ENCODE results near the gene SCAF1. TPM values are rescaled to one million over a fixed set of nuclear protein-coding genes. Genes with fewer than 3 reads are reported as not detected.

The SCAF1 gene
- polyA plus RNA-seq, 3 donors, result 0.39 to 7.5 (median 0.68) TPM

DNA sequence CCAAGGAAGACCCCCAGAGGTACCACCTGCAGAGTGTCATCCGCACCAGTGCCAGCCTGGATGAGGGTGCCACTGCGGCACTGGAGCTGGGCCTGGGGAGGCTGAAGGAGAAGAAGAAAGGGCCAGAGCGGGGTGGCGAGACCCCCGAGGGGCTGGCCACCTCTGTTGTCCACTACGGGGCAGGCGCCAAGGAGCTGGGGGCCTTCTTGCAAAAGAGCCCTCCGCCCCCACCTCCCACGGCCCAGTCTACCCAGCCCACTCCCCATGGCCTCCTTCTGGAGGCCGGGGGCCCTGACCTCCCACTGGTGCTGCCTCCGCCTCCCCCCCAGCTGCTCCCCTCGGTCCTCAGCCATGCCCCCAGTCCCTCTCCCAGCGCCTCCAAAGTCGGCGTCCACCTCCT is 45.6 kb upstream of the SCAF1 start:
- Mint-ChIP-seq H3K4me3 (no peak overlapping the region), H3K27ac (no peak overlapping the region), H3K27me3 (ENCODE audit: low read depth in 3 of 3) (peaks cover 0 to 5% (median 2%) of the 10 kb centered on the region in 3 donors), H3K4me1 (peaks cover 24% of the 10 kb centered on the region), H3K36me3 (peaks cover 38 to 59% of the 10 kb centered on the region in 2 donors), H3K9me3 (no peaks in the 10 kb centered on the region)
- no peak overlapping the region for H3K27ac ChIP-seq (ENCODE audit: low read depth in 1 of 2, low read length in 2 of 2)
- H3K9me3 ChIP-seq (replicated peaks in 1 of 2; ENCODE audit: control insufficient read depth in 1 of 2, insufficient read depth in 1 of 2, low read length in 2 of 2), result no peaks in the 10 kb centered on the region
- no peaks in the 10 kb centered on the region for H3K27me3 ChIP-seq (ENCODE audit: control insufficient read depth in 2 of 2, insufficient read depth in 2 of 2, low read length in 2 of 2)
- no peak overlapping the region for H3K9ac ChIP-seq (ENCODE audit: insufficient read depth, low read length, poor library complexity, severe bottlenecking)
- intact Hi-C loops (cut with micrococcal nuclease), result no loop called here
- WGBS (ENCODE audit: insufficient coverage), result 95% methylated on average over 12 of the region's 15 CpGs
- no peak overlapping the region for H3K4me3 ChIP-seq (replicated peaks in 1 of 3; ENCODE audit: low read depth in 2 of 3, low read length in 3 of 3)
- no peak overlapping the region for H3K4me2 ChIP-seq (replicated peaks; ENCODE audit: extremely low read depth, low read length, poor library complexity, severe bottlenecking)
- TF ChIP-seq, protein P1, sequence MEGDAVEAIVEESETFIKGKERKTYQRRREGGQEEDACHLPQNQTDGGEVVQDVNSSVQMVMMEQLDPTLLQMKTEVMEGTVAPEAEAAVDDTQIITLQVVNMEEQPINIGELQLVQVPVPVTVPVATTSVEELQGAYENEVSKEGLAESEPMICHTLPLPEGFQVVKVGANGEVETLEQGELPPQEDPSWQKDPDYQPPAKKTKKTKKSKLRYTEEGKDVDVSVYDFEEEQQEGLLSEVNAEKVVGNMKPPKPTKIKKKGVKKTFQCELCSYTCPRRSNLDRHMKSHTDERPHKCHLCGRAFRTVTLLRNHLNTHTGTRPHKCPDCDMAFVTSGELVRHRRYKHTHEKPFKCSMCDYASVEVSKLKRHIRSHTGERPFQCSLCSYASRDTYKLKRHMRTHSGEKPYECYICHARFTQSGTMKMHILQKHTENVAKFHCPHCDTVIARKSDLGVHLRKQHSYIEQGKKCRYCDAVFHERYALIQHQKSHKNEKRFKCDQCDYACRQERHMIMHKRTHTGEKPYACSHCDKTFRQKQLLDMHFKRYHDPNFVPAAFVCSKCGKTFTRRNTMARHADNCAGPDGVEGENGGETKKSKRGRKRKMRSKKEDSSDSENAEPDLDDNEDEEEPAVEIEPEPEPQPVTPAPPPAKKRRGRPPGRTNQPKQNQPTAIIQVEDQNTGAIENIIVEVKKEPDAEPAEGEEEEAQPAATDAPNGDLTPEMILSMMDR (IDR thresholded peaks at IDR 0.05), result no peak
- H3K4me1 ChIP-seq (ENCODE audit: control insufficient read depth in 1 of 2, insufficient read depth in 2 of 2, low read length in 2 of 2), result peaks cover 23 to 25% of the 10 kb centered on the region in 2 donors
- no peak overlapping the region for H2AFZ ChIP-seq (ENCODE audit: insufficient read depth, low read depth, low read length, poor library complexity, severe bottlenecking)
- peaks cover 70% of the 10 kb centered on the region for H3K79me2 ChIP-seq (ENCODE audit: insufficient read depth, low read length)
- peaks cover 80% of the 10 kb centered on the region for H4K20me1 ChIP-seq (ENCODE audit: insufficient read depth, low read length)
- H3K36me3 ChIP-seq (replicated peaks in 1 of 2; ENCODE audit: control insufficient read depth in 1 of 2, insufficient read depth in 2 of 2, low read length in 2 of 2), result peaks cover 59 to 63% of the 10 kb centered on the region in 2 donors
- DNase-seq, result no peak

DNA sequence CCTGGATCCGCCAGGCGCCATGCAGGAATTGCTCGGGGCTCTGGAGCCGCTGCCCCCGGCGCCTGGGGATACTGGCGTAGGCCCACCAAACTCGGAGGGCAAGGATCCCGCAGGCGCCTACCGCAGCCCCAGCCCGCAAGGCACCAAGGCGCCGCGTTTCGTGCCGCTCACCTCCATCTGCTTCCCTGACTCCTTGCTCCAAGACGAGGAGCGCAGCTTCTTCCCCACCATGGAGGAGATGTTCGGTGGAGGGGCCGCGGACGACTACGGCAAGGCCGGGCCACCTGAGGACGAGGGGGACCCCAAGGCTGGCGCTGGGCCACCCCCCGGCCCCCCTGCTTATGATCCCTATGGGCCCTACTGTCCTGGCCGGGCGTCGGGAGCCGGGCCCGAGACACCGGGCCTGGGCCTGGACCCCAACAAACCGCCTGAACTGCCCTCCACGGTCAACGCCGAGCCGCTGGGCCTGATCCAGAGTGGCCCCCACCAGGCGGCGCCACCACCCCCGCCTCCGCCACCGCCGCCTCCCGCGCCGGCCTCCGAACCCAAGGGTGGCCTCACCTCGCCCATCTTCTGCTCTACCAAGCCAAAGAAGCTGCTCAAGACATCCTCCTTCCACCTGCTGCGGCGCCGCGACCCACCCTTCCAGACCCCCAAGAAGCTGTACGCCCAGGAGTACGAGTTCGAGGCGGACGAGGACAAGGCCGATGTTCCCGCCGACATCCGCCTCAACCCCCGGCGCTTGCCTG is 44.9 kb upstream of the SCAF1 start:
- no peak overlapping the region for H3K4me2 ChIP-seq (replicated peaks; ENCODE audit: extremely low read depth, low read length, poor library complexity, severe bottlenecking)
- H3K27ac ChIP-seq (ENCODE audit: low read depth in 1 of 2, low read length in 2 of 2), result no peak overlapping the region
- Mint-ChIP-seq H3K4me3 (no peak overlapping the region), H3K4me1 (peaks cover 20% of the 10 kb centered on the region), H3K9me3 (no peaks in the 10 kb centered on the region), H3K27ac (no peak overlapping the region), H3K27me3 (ENCODE audit: low read depth in 3 of 3) (peaks cover 0 to 5% (median 2%) of the 10 kb centered on the region in 3 donors), H3K36me3 (peaks cover 43 to 66% of the 10 kb centered on the region in 2 donors)
- H2AFZ ChIP-seq (ENCODE audit: insufficient read depth, low read depth, low read length, poor library complexity, severe bottlenecking), result no peak overlapping the region
- H3K4me1 ChIP-seq (ENCODE audit: control insufficient read depth in 1 of 2, insufficient read depth in 2 of 2, low read length in 2 of 2), result peaks cover 20% of the 10 kb centered on the region in 2 donors
- intact Hi-C loops (cut with micrococcal nuclease), result no loop called here
- no peak overlapping the region for H3K9ac ChIP-seq (ENCODE audit: insufficient read depth, low read length, poor library complexity, severe bottlenecking)
- H3K79me2 ChIP-seq (ENCODE audit: insufficient read depth, low read length), result peaks cover 66% of the 10 kb centered on the region
- H3K4me3 ChIP-seq (replicated peaks in 1 of 3; ENCODE audit: low read depth in 2 of 3, low read length in 3 of 3), result no peak overlapping the region
- peaks cover 64 to 69% of the 10 kb centered on the region in 2 donors for H3K36me3 ChIP-seq (replicated peaks in 1 of 2; ENCODE audit: control insufficient read depth in 1 of 2, insufficient read depth in 2 of 2, low read length in 2 of 2)
- DNase-seq, result no peak
- TF ChIP-seq, protein P1 (IDR thresholded peaks at IDR 0.05), result no peak
- no peaks in the 10 kb centered on the region for H3K9me3 ChIP-seq (replicated peaks in 1 of 2; ENCODE audit: control insufficient read depth in 1 of 2, insufficient read depth in 1 of 2, low read length in 2 of 2)
- WGBS (ENCODE audit: insufficient coverage), result 97% methylated on average over 56 of the region's 65 CpGs
- H4K20me1 ChIP-seq (ENCODE audit: insufficient read depth, low read length), result peaks cover 83% of the 10 kb centered on the region
- H3K27me3 ChIP-seq (ENCODE audit: control insufficient read depth in 2 of 2, insufficient read depth in 2 of 2, low read length in 2 of 2), result no peaks in the 10 kb centered on the region

Data from CD14-positive monocyte (primary cell).